VCaP (cell line): ENCODE data around the gene FSTL3.

ENCODE experiments used
- H3K27ac ChIP-seq: fragments of 450-650 bp; 2 replicates; pipeline ENCODE4 v1.5.1; 2017
- TF ChIP-seq, protein P1 (sequence below): fragments of 450-650 bp; conservative IDR thresholded peaks from 2 replicates; pipeline ENCODE4 v1.5.1; 2017; ENCODE audit warnings: mild to moderate bottlenecking, moderate library complexity

The FSTL3 gene

DNA sequence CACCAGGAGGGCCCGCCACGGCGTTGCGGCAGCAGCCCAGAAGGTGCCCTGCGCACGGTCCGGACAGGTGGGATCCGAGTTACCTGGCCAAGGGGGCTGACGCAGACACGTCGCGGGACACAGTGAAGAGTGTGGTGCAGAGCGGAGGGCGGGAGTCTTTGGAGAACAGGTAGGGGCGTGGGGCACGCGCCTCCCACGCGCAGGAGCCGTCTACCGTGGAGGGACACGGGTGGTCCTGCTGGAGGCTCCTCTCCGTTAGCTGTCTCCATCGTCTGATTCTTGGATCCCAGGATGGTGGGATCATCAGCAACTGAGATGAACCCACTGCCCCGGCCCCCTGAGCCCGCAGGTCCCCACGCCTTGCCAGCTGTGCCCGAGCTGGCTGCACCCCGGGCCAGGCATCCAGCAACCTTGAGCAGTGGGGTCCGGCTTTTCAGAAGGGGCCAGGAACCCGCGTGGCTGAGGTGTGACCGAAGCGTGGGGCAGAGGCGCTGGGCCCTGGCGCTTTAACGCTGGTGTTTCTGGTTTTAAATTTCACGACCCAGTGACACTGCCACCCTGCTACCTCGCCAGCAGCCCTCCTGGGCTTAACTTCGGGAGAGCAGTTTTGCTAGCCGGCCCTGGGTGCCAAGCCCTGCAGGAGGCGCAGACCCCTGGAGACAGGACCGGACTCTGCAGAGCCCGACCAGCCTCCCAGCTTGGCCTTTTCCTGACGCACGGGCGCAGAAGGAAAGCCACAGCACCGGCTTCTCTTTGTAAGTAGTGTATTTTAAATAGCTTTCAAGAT is 29.2 kb upstream of the FSTL3 start:
- no peak overlapping the region for H3K27ac ChIP-seq
- TF ChIP-seq, protein P1, sequence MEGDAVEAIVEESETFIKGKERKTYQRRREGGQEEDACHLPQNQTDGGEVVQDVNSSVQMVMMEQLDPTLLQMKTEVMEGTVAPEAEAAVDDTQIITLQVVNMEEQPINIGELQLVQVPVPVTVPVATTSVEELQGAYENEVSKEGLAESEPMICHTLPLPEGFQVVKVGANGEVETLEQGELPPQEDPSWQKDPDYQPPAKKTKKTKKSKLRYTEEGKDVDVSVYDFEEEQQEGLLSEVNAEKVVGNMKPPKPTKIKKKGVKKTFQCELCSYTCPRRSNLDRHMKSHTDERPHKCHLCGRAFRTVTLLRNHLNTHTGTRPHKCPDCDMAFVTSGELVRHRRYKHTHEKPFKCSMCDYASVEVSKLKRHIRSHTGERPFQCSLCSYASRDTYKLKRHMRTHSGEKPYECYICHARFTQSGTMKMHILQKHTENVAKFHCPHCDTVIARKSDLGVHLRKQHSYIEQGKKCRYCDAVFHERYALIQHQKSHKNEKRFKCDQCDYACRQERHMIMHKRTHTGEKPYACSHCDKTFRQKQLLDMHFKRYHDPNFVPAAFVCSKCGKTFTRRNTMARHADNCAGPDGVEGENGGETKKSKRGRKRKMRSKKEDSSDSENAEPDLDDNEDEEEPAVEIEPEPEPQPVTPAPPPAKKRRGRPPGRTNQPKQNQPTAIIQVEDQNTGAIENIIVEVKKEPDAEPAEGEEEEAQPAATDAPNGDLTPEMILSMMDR = no peak

DNA sequence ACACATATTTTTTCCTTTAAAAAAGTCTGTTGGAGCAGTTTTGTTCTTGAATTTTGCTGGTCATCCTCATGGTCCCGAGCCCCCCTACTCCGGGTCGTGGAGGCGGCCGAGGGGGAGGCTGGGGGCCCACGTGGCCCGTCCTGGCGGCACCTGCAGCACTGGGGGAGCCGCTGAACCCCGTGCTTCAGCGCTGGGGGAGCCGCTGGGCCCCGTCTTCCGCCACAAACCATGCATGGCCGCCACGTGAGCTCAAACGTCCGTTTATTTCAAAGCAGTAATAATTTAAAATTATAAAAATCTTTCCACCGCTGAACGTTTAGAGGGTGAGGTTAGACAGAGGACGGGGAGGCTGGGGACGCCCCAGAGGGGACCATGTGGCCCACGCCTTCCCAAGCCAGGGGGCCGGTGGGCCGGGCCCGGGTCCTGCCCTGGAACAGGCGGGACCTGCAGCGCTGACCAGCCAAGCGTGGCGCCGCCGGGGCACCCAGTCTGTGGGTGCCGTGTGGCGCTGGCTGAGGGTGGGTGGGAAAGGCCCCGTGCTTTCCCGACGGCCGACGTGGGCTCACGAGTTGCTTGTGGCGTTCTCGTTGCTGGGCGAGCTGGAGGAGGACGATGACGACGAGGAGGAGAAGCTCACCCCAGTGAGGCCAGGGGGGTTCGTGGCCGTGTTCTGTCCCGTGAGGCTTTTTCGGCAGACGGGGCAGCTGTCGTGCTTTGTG is 28.5 kb upstream of the FSTL3 start:
- H3K27ac ChIP-seq = no peak overlapping the region
- TF ChIP-seq, protein P1 = no peak

DNA sequence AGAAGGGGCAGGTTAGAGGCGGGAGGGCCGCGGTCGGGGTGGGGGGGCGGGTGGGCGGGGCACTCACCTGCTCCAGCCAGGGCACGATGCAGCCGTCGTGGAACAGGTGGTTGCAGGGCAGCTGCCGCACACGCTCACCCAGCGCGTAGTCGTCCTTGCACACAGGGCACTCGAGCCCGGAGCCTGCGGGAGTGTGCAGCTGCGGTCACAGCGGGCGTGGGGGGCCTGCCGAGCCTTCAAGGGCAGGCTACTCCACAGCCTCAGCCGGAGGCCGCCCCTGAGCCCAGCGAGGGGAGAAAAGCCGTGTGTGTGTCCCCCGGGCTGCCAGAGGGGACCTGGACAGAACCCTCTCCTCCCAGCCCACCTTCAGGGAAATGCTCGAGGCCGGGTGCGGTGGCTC is 27.9 kb upstream of the FSTL3 start:
- H3K27ac ChIP-seq = no peak overlapping the region

DNA sequence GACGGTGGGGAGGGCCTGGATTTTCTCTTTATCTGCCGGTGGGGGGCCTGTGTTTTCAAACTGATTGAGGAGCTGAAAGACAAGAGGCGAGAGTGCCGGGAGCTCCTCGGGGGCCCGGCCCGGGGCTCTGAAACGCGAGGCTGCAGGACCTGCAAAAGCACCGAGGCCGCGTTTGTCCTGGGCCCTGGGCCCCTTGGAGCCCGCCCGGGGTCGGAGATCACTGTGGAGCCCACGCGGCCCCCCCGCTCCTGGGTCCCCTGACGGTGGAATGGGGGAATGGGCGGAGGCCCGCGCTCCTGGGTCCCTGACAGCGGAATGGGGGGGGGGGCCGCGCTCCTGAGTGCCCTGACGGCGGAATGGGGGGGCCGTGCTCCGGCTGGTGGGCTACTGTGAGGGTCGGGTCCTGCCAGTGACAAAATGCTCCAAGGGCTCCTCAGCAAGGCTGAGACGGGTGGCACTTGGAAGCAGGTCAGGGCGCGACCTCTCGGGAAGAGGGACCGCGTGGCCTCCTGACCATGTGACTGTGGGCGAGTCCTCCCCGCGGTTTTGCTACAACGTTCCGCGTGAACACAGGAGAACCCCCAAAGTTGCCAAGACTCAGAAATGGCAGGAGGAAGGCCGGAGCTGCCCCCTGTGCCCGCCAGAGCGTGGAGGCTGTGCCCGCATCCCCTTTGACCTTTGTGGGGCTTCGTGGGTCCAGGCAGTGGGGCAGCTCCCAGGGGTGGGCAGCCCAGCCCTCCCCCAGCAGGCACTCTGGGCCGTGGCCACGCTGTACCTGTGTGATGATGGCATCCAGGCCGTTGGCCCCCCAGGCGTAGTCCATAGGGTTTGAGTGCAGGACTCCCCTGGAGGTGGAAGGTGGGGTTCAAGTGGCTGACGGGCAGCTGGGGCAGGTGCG is 27.0 kb upstream of the FSTL3 start:
- TF ChIP-seq, protein P1 = no peak
- no peak overlapping the region for H3K27ac ChIP-seq

More for the DNA sequence above, 27.9 kb upstream of the FSTL3 start:
- TF ChIP-seq, protein P1 = no peak

DNA sequence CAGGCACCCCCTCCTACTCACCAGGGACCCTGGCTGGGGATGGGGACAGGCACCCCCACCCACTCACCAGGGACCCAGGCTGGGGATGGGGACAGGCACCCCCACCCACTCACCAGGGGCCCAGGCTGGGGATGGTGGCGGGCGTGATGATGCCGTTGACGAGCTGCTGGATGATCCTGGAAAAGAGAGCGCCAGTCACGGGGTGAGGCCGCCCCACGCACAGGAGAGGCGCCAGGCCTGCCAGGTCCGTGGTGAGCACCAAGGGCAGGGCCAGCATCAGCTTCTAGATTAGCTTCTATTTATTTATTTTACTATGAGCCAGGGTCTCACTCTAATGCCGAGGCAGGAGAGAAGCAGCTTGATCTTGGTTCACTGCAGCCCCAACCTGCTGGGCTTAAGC is 26.1 kb upstream of the FSTL3 start:
- H3K27ac ChIP-seq = no peak overlapping the region
- TF ChIP-seq, protein P1 = no peak

DNA sequence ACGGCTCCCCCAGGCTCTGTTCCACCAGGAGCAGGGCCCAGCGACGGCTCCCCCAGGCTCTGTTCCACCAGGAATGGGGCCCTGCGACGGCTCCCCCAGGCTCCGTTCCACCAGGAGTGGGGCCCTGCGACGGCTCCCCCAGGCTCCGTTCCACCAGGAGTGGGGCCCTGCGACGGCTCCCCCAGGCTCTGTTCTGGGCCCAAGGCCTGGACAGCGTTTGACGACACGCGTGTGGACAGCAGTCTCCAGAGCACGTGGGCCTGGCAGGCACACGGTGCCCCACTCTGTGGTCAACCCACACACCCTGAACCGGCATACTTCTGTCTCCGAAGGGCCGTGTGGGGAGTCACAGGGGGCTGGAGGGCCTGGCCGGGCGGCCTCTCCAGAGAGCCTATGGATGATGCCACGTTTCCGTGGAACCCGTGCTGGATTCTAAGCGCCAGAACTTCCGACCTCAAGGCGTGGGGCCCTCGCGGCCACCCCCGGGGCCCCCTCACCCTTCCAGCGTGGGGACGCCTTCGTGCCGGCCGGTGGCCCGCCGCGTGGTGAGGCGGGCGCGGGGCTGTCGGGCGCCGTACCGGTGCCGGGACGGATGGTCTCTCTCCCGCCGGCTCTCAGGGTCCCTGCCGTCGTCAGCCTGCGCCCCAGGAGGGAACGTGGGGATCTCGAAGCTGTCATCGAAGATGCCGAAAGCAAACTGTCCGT is 24.9 kb upstream of the FSTL3 start:
- H3K27ac ChIP-seq = no peak overlapping the region
- TF ChIP-seq, protein P1 = no peak
